Measurements from ENCODE around the gene LONRF2.

Gene LONRF2

GRCh38 chr2:100339823-100340222 is 17.5 kb upstream of the LONRF2 start:
- no CpG with 5 or more reads among the region's 5 CpGs for WGBS (ENCODE audit: extremely low coverage, insufficient coverage, low lambda C conversion rate)
- H3K9ac ChIP-seq (ENCODE audit: low read length), result no peak overlapping the region

GRCh38 chr2:100334929-100335328 is 12.6 kb upstream of the LONRF2 start:
- no peaks in the 10 kb centered on the region for H3K4me1 ChIP-seq (ENCODE audit: control insufficient read depth, low read depth, low read length)
- H3K27ac ChIP-seq (ENCODE audit: low read depth, low read length), result no peak overlapping the region
- H3K56ac ChIP-seq (ENCODE audit: low read length), result no peak overlapping the region
- H3K36me3 ChIP-seq (ENCODE audit: control insufficient read depth, insufficient read depth, low read length), result no peaks in the 10 kb centered on the region
- H3K4ac ChIP-seq (ENCODE audit: low read depth, low read length), result no peak overlapping the region
- H3K27me3 ChIP-seq (ENCODE audit: insufficient read depth, low read length, poor library complexity), result no peaks in the 10 kb centered on the region
- no peak overlapping the region for H2BK5ac ChIP-seq (ENCODE audit: low read length)
- WGBS (ENCODE audit: extremely low coverage, insufficient coverage, low lambda C conversion rate), result no CpG with 5 or more reads among the region's 2 CpGs
- no peak overlapping the region for H3K4me3 ChIP-seq (ENCODE audit: low read length)
- H3K18ac ChIP-seq (ENCODE audit: low read length), result no peak overlapping the region
- no peaks in the 10 kb centered on the region for H3K79me1 ChIP-seq (ENCODE audit: low read length)
- H2BK15ac ChIP-seq (replicated peaks; ENCODE audit: low read depth), result no peak overlapping the region
- H3K23ac ChIP-seq (ENCODE audit: low read length), result no peak overlapping the region
- H2BK120ac ChIP-seq (ENCODE audit: low read depth, low read length), result no peak overlapping the region
- no peak for DNase-seq
- no peak overlapping the region for H4K8ac ChIP-seq (ENCODE audit: low read depth, low read length)
- H4K5ac ChIP-seq (ENCODE audit: low read length), result no peak overlapping the region
- no peak overlapping the region for H2AK5ac ChIP-seq (ENCODE audit: low read length)
- H3K9ac ChIP-seq (ENCODE audit: low read length), result no peak overlapping the region
- no peaks in the 10 kb centered on the region for H3K79me2 ChIP-seq (ENCODE audit: control insufficient read depth, insufficient read depth, low read length)
- H3K4me2 ChIP-seq (ENCODE audit: low read length), result no peak overlapping the region

More at GRCh38 chr2:100339823-100340222, 17.5 kb upstream of the LONRF2 start:
- H4K5ac ChIP-seq (ENCODE audit: low read length), result no peak overlapping the region
- no peak for DNase-seq
- H3K4me3 ChIP-seq (ENCODE audit: low read length), result no peak overlapping the region
- no peak overlapping the region for H3K4ac ChIP-seq (ENCODE audit: low read depth, low read length)
- H3K27me3 ChIP-seq (ENCODE audit: insufficient read depth, low read length, poor library complexity), result no peaks in the 10 kb centered on the region
- no peak overlapping the region for H2BK120ac ChIP-seq (ENCODE audit: low read depth, low read length)
- H3K4me1 ChIP-seq (ENCODE audit: control insufficient read depth, low read depth, low read length), result no peaks in the 10 kb centered on the region
- no peak overlapping the region for H2AK5ac ChIP-seq (ENCODE audit: low read length)
- no peak overlapping the region for H3K23ac ChIP-seq (ENCODE audit: low read length)
- H2BK5ac ChIP-seq (ENCODE audit: low read length), result no peak overlapping the region
- no peak overlapping the region for H3K4me2 ChIP-seq (ENCODE audit: low read length)
- no peaks in the 10 kb centered on the region for H3K79me2 ChIP-seq (ENCODE audit: control insufficient read depth, insufficient read depth, low read length)
- no peaks in the 10 kb centered on the region for H3K79me1 ChIP-seq (ENCODE audit: low read length)
- H4K8ac ChIP-seq (ENCODE audit: low read depth, low read length), result no peak overlapping the region
- no peak overlapping the region for H2BK15ac ChIP-seq (replicated peaks; ENCODE audit: low read depth)
- H3K56ac ChIP-seq (ENCODE audit: low read length), result no peak overlapping the region
- no peak overlapping the region for H3K18ac ChIP-seq (ENCODE audit: low read length)
- H3K36me3 ChIP-seq (ENCODE audit: control insufficient read depth, insufficient read depth, low read length), result no peaks in the 10 kb centered on the region
- H3K27ac ChIP-seq (ENCODE audit: low read depth, low read length), result no peak overlapping the region

GRCh38 chr2:100327742-100328141 is 5.4 kb upstream of the LONRF2 start:
- Histone ChIP-seq H3K4me1 (ENCODE audit: control insufficient read depth, low read depth, low read length) (no peaks in the 10 kb centered on the region), H4K5ac (ENCODE audit: low read length) (no peak overlapping the region), H3K23ac (ENCODE audit: low read length) (no peak overlapping the region), H3K56ac (ENCODE audit: low read length) (no peak overlapping the region), H3K36me3 (ENCODE audit: control insufficient read depth, insufficient read depth, low read length) (no peaks in the 10 kb centered on the region), H3K4me2 (ENCODE audit: low read length) (no peak overlapping the region), H2AK5ac (ENCODE audit: low read length) (no peak overlapping the region), H2BK15ac (replicated peaks; ENCODE audit: low read depth) (no peak overlapping the region), H3K27ac (ENCODE audit: low read depth, low read length) (no peak overlapping the region), H3K4me3 (ENCODE audit: low read length) (no peak overlapping the region), H3K27me3 (ENCODE audit: insufficient read depth, low read length, poor library complexity) (peaks cover 8% of the 10 kb centered on the region), H3K4ac (ENCODE audit: low read depth, low read length) (no peak overlapping the region), H3K18ac (ENCODE audit: low read length) (no peak overlapping the region), H3K79me1 (ENCODE audit: low read length) (no peaks in the 10 kb centered on the region), H3K9ac (ENCODE audit: low read length) (no peak overlapping the region), H2BK120ac (ENCODE audit: low read depth, low read length) (no peak overlapping the region), H3K79me2 (ENCODE audit: control insufficient read depth, insufficient read depth, low read length) (no peaks in the 10 kb centered on the region), H2BK5ac (ENCODE audit: low read length) (no peak overlapping the region), H4K8ac (ENCODE audit: low read depth, low read length) (no peak overlapping the region)
- WGBS (ENCODE audit: extremely low coverage, insufficient coverage, low lambda C conversion rate), result no CpG with 5 or more reads among the region's 4 CpGs
- DNase-seq, result no peak

- peak; percentile 74 for DNase-seq
- WGBS (ENCODE audit: extremely low coverage, insufficient coverage, low lambda C conversion rate), result no CpG with 5 or more reads among the region's 77 CpGs
- no peak overlapping the region for H2BK5ac ChIP-seq (ENCODE audit: low read length)
- H3K4me3 ChIP-seq (ENCODE audit: low read length), result no peak overlapping the region
- H3K36me3 ChIP-seq (ENCODE audit: control insufficient read depth, insufficient read depth, low read length), result no peaks in the 10 kb centered on the region
- H3K4me2 ChIP-seq (ENCODE audit: low read length), result peak overlapping the region; percentile 59
- H3K4me1 ChIP-seq (ENCODE audit: control insufficient read depth, low read depth, low read length), result no peaks in the 10 kb centered on the region
- no peak overlapping the region for H4K8ac ChIP-seq (ENCODE audit: low read depth, low read length)
- H3K18ac ChIP-seq (ENCODE audit: low read length), result no peak overlapping the region
- H2BK120ac ChIP-seq (ENCODE audit: low read depth, low read length), result no peak overlapping the region
- H3K79me1 ChIP-seq (ENCODE audit: low read length), result no peaks in the 10 kb centered on the region
- H3K56ac ChIP-seq (ENCODE audit: low read length), result peak overlapping the region; percentile 65
- no peaks in the 10 kb centered on the region for H3K79me2 ChIP-seq (ENCODE audit: control insufficient read depth, insufficient read depth, low read length)
- no peak overlapping the region for H2BK15ac ChIP-seq (replicated peaks; ENCODE audit: low read depth)
- no peak overlapping the region for H3K4ac ChIP-seq (ENCODE audit: low read depth, low read length)
- H2AK5ac ChIP-seq (ENCODE audit: low read length), result no peak overlapping the region
- no peak overlapping the region for H4K5ac ChIP-seq (ENCODE audit: low read length)
- peaks cover 27% of the 10 kb centered on the region for H3K27me3 ChIP-seq (ENCODE audit: insufficient read depth, low read length, poor library complexity)
- no peak overlapping the region for H3K23ac ChIP-seq (ENCODE audit: low read length)
- peak overlapping the region; percentile 52 for H3K9ac ChIP-seq (ENCODE audit: low read length)
- no peak overlapping the region for H3K27ac ChIP-seq (ENCODE audit: low read depth, low read length)
Measured at GRCh38 chr2:100321179-100321865, 979 bp downstream of the LONRF2 start.

GRCh38 chr2:100320547-100321178 is 1.6 kb downstream of the LONRF2 start:
- Histone ChIP-seq H3K79me1 (ENCODE audit: low read length) (no peaks in the 10 kb centered on the region), H3K4me3 (ENCODE audit: low read length) (no peak overlapping the region), H2BK5ac (ENCODE audit: low read length) (no peak overlapping the region), H2AK5ac (ENCODE audit: low read length) (no peak overlapping the region), H3K4me1 (ENCODE audit: control insufficient read depth, low read depth, low read length) (no peaks in the 10 kb centered on the region), H3K4ac (ENCODE audit: low read depth, low read length) (no peak overlapping the region), H2BK15ac (replicated peaks; ENCODE audit: low read depth) (no peak overlapping the region), H3K56ac (ENCODE audit: low read length) (no peak overlapping the region), H4K5ac (ENCODE audit: low read length) (no peak overlapping the region), H3K79me2 (ENCODE audit: control insufficient read depth, insufficient read depth, low read length) (no peaks in the 10 kb centered on the region), H3K36me3 (ENCODE audit: control insufficient read depth, insufficient read depth, low read length) (no peaks in the 10 kb centered on the region), H3K9ac (ENCODE audit: low read length) (no peak overlapping the region), H2BK120ac (ENCODE audit: low read depth, low read length) (no peak overlapping the region), H4K8ac (ENCODE audit: low read depth, low read length) (no peak overlapping the region), H3K23ac (ENCODE audit: low read length) (no peak overlapping the region), H3K18ac (ENCODE audit: low read length) (no peak overlapping the region), H3K27me3 (ENCODE audit: insufficient read depth, low read length, poor library complexity) (peaks cover 27% of the 10 kb centered on the region), H3K27ac (ENCODE audit: low read depth, low read length) (no peak overlapping the region), H3K4me2 (ENCODE audit: low read length) (no peak overlapping the region)
- DNase-seq, result no peak
- no CpG with 5 or more reads among the region's 19 CpGs for WGBS (ENCODE audit: extremely low coverage, insufficient coverage, low lambda C conversion rate)
